Smooth muscle cell (in vitro differentiated cells): ENCODE measurements around the gene BEST3. TPM values are rescaled to one million over a fixed set of nuclear protein-coding genes. Genes with fewer than 3 reads are reported as not detected.
A peak's percentile ranks its signal among the peaks of the same experiment; 100 is the strongest.

Experiments used
- DNase-seq: peaks from one replicate; lab custom pipeline; 2025; ENCODE audit not compliant: unreplicated experiment; lab: John Stamatoyannopoulos, UW
- H2AFZ ChIP-seq: fragments of 200-600 bp; sonication (generic); 2 replicates; pipeline ENCODE4 v1.6.0; 2016; ENCODE audit warnings: antibody characterized with exemption, low read depth, mild to moderate bottlenecking
- H3F3A ChIP-seq: fragments of 200-600 bp; sonication (generic); 2 replicates; pipeline ENCODE4 v1.6.0; 2017; ENCODE audit warnings: antibody characterized with exemption, low read depth
- H3K27ac ChIP-seq: fragments of 200-600 bp; sonication (generic); 2 replicates; pipeline ENCODE4 v1.5.1; 2016; ENCODE audit warnings: low read depth, mild to moderate bottlenecking
- H3K27me3 ChIP-seq: fragments of 200-600 bp; sonication (generic); 2 replicates; pipeline ENCODE4 v1.6.1; 2016; ENCODE audit warnings: low read depth, mild to moderate bottlenecking
- H3K36me3 ChIP-seq: fragments of 200-600 bp; sonication (generic); 2 replicates; pipeline ENCODE4 v1.5.1; 2016; ENCODE audit warnings: low read depth
- H3K4me1 ChIP-seq: fragments of 200-600 bp; sonication (generic); 2 replicates; pipeline ENCODE4 v1.5.1; 2016; ENCODE audit warnings: low read depth
- H3K4me2 ChIP-seq: fragments of 200-600 bp; sonication (generic); 2 replicates; pipeline ENCODE4 v1.6.0; 2016; ENCODE audit warnings: mild to moderate bottlenecking
- H3K4me3 ChIP-seq: fragments of 200-600 bp; sonication (generic); 2 replicates; pipeline ENCODE4 v1.5.1; 2016; ENCODE audit warnings: mild to moderate bottlenecking
- H3K79me2 ChIP-seq: fragments of 200-600 bp; sonication (generic); 2 replicates; pipeline ENCODE4 v1.6.0; 2016; ENCODE audit warnings: low read depth, mild to moderate bottlenecking
- H3K9ac ChIP-seq: fragments of 200-600 bp; sonication (generic); 2 replicates; pipeline ENCODE4 v1.6.0; 2016; ENCODE audit warnings: low read depth
- H3K9me3 ChIP-seq: fragments of 200-600 bp; sonication (generic); replicated peaks from 2 replicates; pipeline ENCODE4 v1.5.1; 2016; ENCODE audit warnings: low read depth
- H4K20me1 ChIP-seq: fragments of 200-600 bp; sonication (generic); 2 replicates; pipeline ENCODE4 v1.6.0; 2016; ENCODE audit warnings: low read depth
- WGBS: methylation state at CpG from one replicate; pipeline ENCODE4 v1.1.7; 2016; ENCODE audit warnings: low lambda C conversion rate; 5-methylcytosine and 5-hydroxymethylcytosine counted together
- polyA plus RNA-seq: library from polyadenylated mRNA; unstranded; fragments of >200 nt; fragmentation: Nextera tagmentation; extraction: Ambion mirVana; gene quantifications from 2 replicates; pipeline ENCODE4 v1.2.1, GENCODE V29; 2016
- total RNA-seq: library from RNA; depleted of rRNA; stranded (reverse); fragments of >200 nt; gene quantifications from 2 replicates; pipeline ENCODE4 v1.2.3, GENCODE V29; 2014
- TF ChIP-seq, protein P1 (sequence below): fragments of 200-600 bp; sonication (generic); IDR thresholded peaks from 2 replicates; pipeline ENCODE4 v1.5.1; 2017; ENCODE audit warnings: borderline replicate concordance, mild to moderate bottlenecking, antibody characterized with exemption; ENCODE audit not compliant: insufficient read depth, poor library complexity, severe bottlenecking

The BEST3 gene
- total and polyA plus RNA-seq, 2 experiments from 2014 or later = 4.0 TPM; not detected in 1

- Histone ChIP-seq H3K4me3 (no peak overlapping the region), H3K9me3 (no peaks in the 10 kb centered on the region), H3K27me3 (no peaks in the 10 kb centered on the region), H3K79me2 (no peaks in the 10 kb centered on the region), H2AFZ (peak overlapping the region; percentile 6), H3K36me3 (no peaks in the 10 kb centered on the region), H3K9ac (no peak overlapping the region), H3K4me2 (no peak overlapping the region), H3F3A (no peaks in the 10 kb centered on the region), H3K4me1 (peaks cover 15% of the 10 kb centered on the region), H3K27ac (no peak overlapping the region), H4K20me1 (no peaks in the 10 kb centered on the region)
- 79% methylated on average over 3 of the region's 3 CpGs for WGBS
- TF ChIP-seq, protein P1, sequence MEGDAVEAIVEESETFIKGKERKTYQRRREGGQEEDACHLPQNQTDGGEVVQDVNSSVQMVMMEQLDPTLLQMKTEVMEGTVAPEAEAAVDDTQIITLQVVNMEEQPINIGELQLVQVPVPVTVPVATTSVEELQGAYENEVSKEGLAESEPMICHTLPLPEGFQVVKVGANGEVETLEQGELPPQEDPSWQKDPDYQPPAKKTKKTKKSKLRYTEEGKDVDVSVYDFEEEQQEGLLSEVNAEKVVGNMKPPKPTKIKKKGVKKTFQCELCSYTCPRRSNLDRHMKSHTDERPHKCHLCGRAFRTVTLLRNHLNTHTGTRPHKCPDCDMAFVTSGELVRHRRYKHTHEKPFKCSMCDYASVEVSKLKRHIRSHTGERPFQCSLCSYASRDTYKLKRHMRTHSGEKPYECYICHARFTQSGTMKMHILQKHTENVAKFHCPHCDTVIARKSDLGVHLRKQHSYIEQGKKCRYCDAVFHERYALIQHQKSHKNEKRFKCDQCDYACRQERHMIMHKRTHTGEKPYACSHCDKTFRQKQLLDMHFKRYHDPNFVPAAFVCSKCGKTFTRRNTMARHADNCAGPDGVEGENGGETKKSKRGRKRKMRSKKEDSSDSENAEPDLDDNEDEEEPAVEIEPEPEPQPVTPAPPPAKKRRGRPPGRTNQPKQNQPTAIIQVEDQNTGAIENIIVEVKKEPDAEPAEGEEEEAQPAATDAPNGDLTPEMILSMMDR = no peak
- DNase-seq = no peak
These were observed 35.4 kb downstream of the BEST3 start for GRCh38 chr12:69663726-69664125.

DNA sequence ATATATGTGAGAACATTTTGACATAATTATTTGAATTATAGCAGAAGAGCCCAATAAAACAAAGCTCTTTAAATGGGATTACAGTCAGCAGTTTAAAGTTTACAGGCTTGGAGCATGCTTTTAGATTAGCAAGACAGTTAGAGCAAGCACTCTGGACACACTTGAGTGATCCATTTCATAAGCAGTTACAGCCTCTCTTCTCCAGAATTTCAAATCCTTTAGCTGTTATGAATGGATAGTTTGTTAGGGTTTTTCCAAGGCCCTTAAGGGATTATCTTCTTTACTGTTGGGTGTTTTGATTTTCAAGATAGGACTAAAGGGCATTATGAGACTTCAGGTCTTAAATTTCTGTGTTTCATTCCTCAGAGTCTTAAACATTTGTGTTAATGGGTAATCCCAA, 36.3 kb downstream of the BEST3 start:
- Histone ChIP-seq H3K4me2 (peak overlapping the region; percentile 21), H3K79me2 (no peaks in the 10 kb centered on the region), H3K9me3 (no peaks in the 10 kb centered on the region), H3K27ac (peak overlapping the region; percentile 26), H3K27me3 (no peaks in the 10 kb centered on the region), H3K4me1 (peaks cover 15% of the 10 kb centered on the region), H3K9ac (no peak overlapping the region), H3K4me3 (no peak overlapping the region), H2AFZ (no peak overlapping the region), H4K20me1 (no peaks in the 10 kb centered on the region), H3K36me3 (no peaks in the 10 kb centered on the region), H3F3A (no peaks in the 10 kb centered on the region)
- TF ChIP-seq, protein P1 = no peak
- DNase-seq = no peak

GRCh38 chr12:69661386-69661785, 37.7 kb downstream of the BEST3 start:
- peaks cover 15% of the 10 kb centered on the region for H3K4me1 ChIP-seq
- no peaks in the 10 kb centered on the region for H3K27me3 ChIP-seq
- WGBS = 92% methylated on average over 4 of the region's 4 CpGs
- H3K9me3 ChIP-seq = no peaks in the 10 kb centered on the region
- no peak overlapping the region for H3K27ac ChIP-seq
- DNase-seq = no peak
- no peak overlapping the region for H3K4me2 ChIP-seq
- TF ChIP-seq, protein P1 = no peak
- no peaks in the 10 kb centered on the region for H4K20me1 ChIP-seq
- H3K4me3 ChIP-seq = no peak overlapping the region
- no peak overlapping the region for H3K9ac ChIP-seq
- H2AFZ ChIP-seq = no peak overlapping the region
- H3K36me3 ChIP-seq = no peaks in the 10 kb centered on the region
- H3K79me2 ChIP-seq = no peaks in the 10 kb centered on the region
- H3F3A ChIP-seq = no peaks in the 10 kb centered on the region

GRCh38 chr12:69660164-69660863, 38.8 kb downstream of the BEST3 start:
- H3K9me3 ChIP-seq = no peaks in the 10 kb centered on the region
- DNase-seq = no peak
- H3K79me2 ChIP-seq = no peaks in the 10 kb centered on the region
- no peak overlapping the region for H3K9ac ChIP-seq
- H3K4me3 ChIP-seq = no peak overlapping the region
- no peak overlapping the region for H3K4me2 ChIP-seq
- TF ChIP-seq, protein P1 = no peak
- no peak overlapping the region for H3K27ac ChIP-seq
- peaks cover 20% of the 10 kb centered on the region for H3K4me1 ChIP-seq
- H4K20me1 ChIP-seq = no peaks in the 10 kb centered on the region
- 92% methylated on average over 1 of the region's 1 CpG for WGBS
- no peaks in the 10 kb centered on the region for H3F3A ChIP-seq
- H3K36me3 ChIP-seq = no peaks in the 10 kb centered on the region
- no peaks in the 10 kb centered on the region for H3K27me3 ChIP-seq
- H2AFZ ChIP-seq = no peak overlapping the region
